Activated B cell treated with CpG ODN at 0.5 μM for 24 hours (primary cell): ENCODE data around the gene PALLD. TPM values are rescaled to one million over a fixed set of nuclear protein-coding genes. Genes with fewer than 3 reads are reported as not detected.

Source experiments
- ATAC-seq: fragments of 200-7000 bp; cut with Tn5 transposase; one replicate; pipeline ENCODE4 v1.10.0; 2021; ENCODE audit warnings: low read depth, mild to moderate bottlenecking, moderate library complexity
- CTCF ChIA-PET: fragments of 350-600 bp; sonication (Branson Sonifier 250); formaldehyde crosslinking; loops from one replicate; lab custom pipeline; 2021; ENCODE audit warnings: antibody characterized with exemption; lab: Charles Lee
- POLR2A ChIA-PET: fragments of 350-600 bp; sonication (Branson Sonifier 250); formaldehyde crosslinking; loops from one replicate; lab custom pipeline; 2021; ENCODE audit warnings: antibody characterized with exemption; lab: Charles Lee
- DNase-seq: peaks from one replicate; pipeline ENCODE4 v3.0.0; 2022
- H3K27ac Mint-ChIP-seq: one replicate; pipeline ENCODE4 v1.8.0; 2020; ENCODE audit warnings: mixed read lengths
- H3K27me3 Mint-ChIP-seq: one replicate; pipeline ENCODE4 v1.8.0; 2021; ENCODE audit warnings: mixed read lengths
- H3K36me3 Mint-ChIP-seq: one replicate; pipeline ENCODE4 v1.8.0; 2021; ENCODE audit warnings: low read depth, mixed read lengths
- H3K4me1 Mint-ChIP-seq: one replicate; pipeline ENCODE4 v1.8.0; 2021; ENCODE audit warnings: mixed read lengths
- H3K4me3 Mint-ChIP-seq: one replicate; pipeline ENCODE4 v1.8.0; 2020; ENCODE audit warnings: mild to moderate bottlenecking, mixed read lengths
- H3K9me3 Mint-ChIP-seq: one replicate; pipeline ENCODE4 v1.8.0; 2020; ENCODE audit warnings: mixed read lengths
- CTCF ChIP-seq: fragments of 200-600 bp; IDR thresholded peaks from one replicate; pipeline ENCODE4 v1.8.0; 2022; ENCODE audit warnings: antibody characterized with exemption, mild to moderate bottlenecking
- intact Hi-C: fragments of 100-400 bp; cut with micrococcal nuclease; formaldehyde crosslinking; loops from one replicate; pipeline ENCODE4 v1.15.1; 2024
- total RNA-seq: library from RNA; stranded (reverse); gene quantifications from 2 replicates; pipeline ENCODE4 v1.2.3, GENCODE V29; 2022

The PALLD gene
- total RNA-seq, 1 donor from 2014 or later: 0.44 TPM

- intact Hi-C loops: no loop called here
- ChIA-PET CTCF (no interaction called here), POLR2A (no interaction called here)
- H3K36me3 Mint-ChIP-seq: no peaks in the 10 kb centered on the region
- no peak for TF ChIP-seq CTCF
- H3K9me3 Mint-ChIP-seq: no peaks in the 10 kb centered on the region
- no peak for DNase-seq
- H3K27me3 Mint-ChIP-seq: no peaks in the 10 kb centered on the region
- H3K4me3 Mint-ChIP-seq: no peak overlapping the region
- H3K27ac Mint-ChIP-seq: no peak overlapping the region
- no peaks in the 10 kb centered on the region for H3K4me1 Mint-ChIP-seq
- no peak for ATAC-seq
Observed at GRCh38 chr4:168900080-168900479, 403.2 kb downstream of the PALLD start.

GRCh38 chr4:168907119-168907698, 410.4 kb downstream of the PALLD start:
- ChIA-PET POLR2A (no interaction called here), CTCF (no interaction called here)
- H3K36me3 Mint-ChIP-seq: no peaks in the 10 kb centered on the region
- no peak overlapping the region for H3K27ac Mint-ChIP-seq
- intact Hi-C loops: no loop called here
- H3K27me3 Mint-ChIP-seq: no peaks in the 10 kb centered on the region
- ATAC-seq (no peak), DNase-seq (no peak)
- no peak for TF ChIP-seq CTCF
- H3K4me3 Mint-ChIP-seq: no peak overlapping the region
- H3K4me1 Mint-ChIP-seq: no peaks in the 10 kb centered on the region
- H3K9me3 Mint-ChIP-seq: no peaks in the 10 kb centered on the region

- no peak for DNase-seq
Observed at GRCh38 chr4:168908093-168908492, 411.2 kb downstream of the PALLD start.

GRCh38 chr4:168908851-168909273, 412.0 kb downstream of the PALLD start:
- no peaks in the 10 kb centered on the region for H3K27me3 Mint-ChIP-seq
- H3K27ac Mint-ChIP-seq: no peak overlapping the region
- no peaks in the 10 kb centered on the region for H3K9me3 Mint-ChIP-seq
- POLR2A ChIA-PET: no interaction called here
- intact Hi-C loops: no loop called here
- no peak for TF ChIP-seq CTCF
- no peak for DNase-seq
- H3K4me1 Mint-ChIP-seq: no peaks in the 10 kb centered on the region
- H3K36me3 Mint-ChIP-seq: no peaks in the 10 kb centered on the region
- no peak for ATAC-seq
- H3K4me3 Mint-ChIP-seq: no peak overlapping the region
- CTCF ChIA-PET: interaction anchor here (1.9 kb wide), 1 partner anchor 15 kb away, joined by 8 read pairs; no protein-coding TSS in a partner anchor

More at GRCh38 chr4:168908093-168908492, 411.2 kb downstream of the PALLD start:
- POLR2A ChIA-PET: no interaction called here
- H3K4me1 Mint-ChIP-seq: no peaks in the 10 kb centered on the region
- H3K9me3 Mint-ChIP-seq: no peaks in the 10 kb centered on the region
- intact Hi-C loops: no loop called here
- no peak for ATAC-seq
- no peak overlapping the region for H3K27ac Mint-ChIP-seq
- no peaks in the 10 kb centered on the region for H3K27me3 Mint-ChIP-seq
- no peak overlapping the region for H3K4me3 Mint-ChIP-seq
- no peaks in the 10 kb centered on the region for H3K36me3 Mint-ChIP-seq
- TF ChIP-seq CTCF: no peak
- CTCF ChIA-PET: interaction anchor here (1.9 kb wide), 1 partner anchor 16 kb away, joined by 8 read pairs; no protein-coding TSS in a partner anchor

- CTCF ChIA-PET: no interaction called here
- no peaks in the 10 kb centered on the region for H3K9me3 Mint-ChIP-seq
- no peak for DNase-seq
- no peak overlapping the region for H3K27ac Mint-ChIP-seq
- no peaks in the 10 kb centered on the region for H3K4me1 Mint-ChIP-seq
- ATAC-seq: no peak
- TF ChIP-seq CTCF: no peak
- no peaks in the 10 kb centered on the region for H3K27me3 Mint-ChIP-seq
- no peak overlapping the region for H3K4me3 Mint-ChIP-seq
- intact Hi-C loops: no loop called here
- POLR2A ChIA-PET: no interaction called here
- H3K36me3 Mint-ChIP-seq: no peaks in the 10 kb centered on the region
Observed at GRCh38 chr4:168914095-168914494, 417.2 kb downstream of the PALLD start.
